ENCODE results near the gene MAPK14.

The MAPK14 gene

GRCh38 chr6:36025260-36025931, 2.2 kb upstream of the MAPK14 start:
- H3K36me3 Mint-ChIP-seq (ENCODE audit: low read depth), result no peaks in the 10 kb centered on the region
- peaks cover 29% of the 10 kb centered on the region for H3K4me1 Mint-ChIP-seq
- no peak for TF ChIP-seq CTCF (IDR thresholded peaks at IDR 0.05)
- peaks cover 6% of the 10 kb centered on the region for H3K9me3 Mint-ChIP-seq
- peaks cover 40% of the 10 kb centered on the region for H3K27me3 Mint-ChIP-seq (ENCODE audit: low read depth, poor library complexity)
- H3K4me3 Mint-ChIP-seq, result peak overlapping the region; percentile 52
- DNase-seq, result no peak
- H3K27ac Mint-ChIP-seq, result no peak overlapping the region

- TF ChIP-seq CTCF (IDR thresholded peaks at IDR 0.05), result no peak
- H3K4me1 Mint-ChIP-seq, result peaks cover 29% of the 10 kb centered on the region
- DNase-seq, result no peak
- H3K27me3 Mint-ChIP-seq (ENCODE audit: low read depth, poor library complexity), result peaks cover 40% of the 10 kb centered on the region
- H3K4me3 Mint-ChIP-seq, result no peak overlapping the region
- H3K36me3 Mint-ChIP-seq (ENCODE audit: low read depth), result no peaks in the 10 kb centered on the region
- no peak overlapping the region for H3K27ac Mint-ChIP-seq
- peaks cover 6% of the 10 kb centered on the region for H3K9me3 Mint-ChIP-seq
These were observed 1.7 kb upstream of the MAPK14 start for GRCh38 chr6:36025932-36026327.

GRCh38 chr6:36028088-36028876, 674 bp downstream of the MAPK14 start:
- DNase-seq, result peak; percentile 37
- Mint-ChIP-seq H3K9me3 (peaks cover 6% of the 10 kb centered on the region), H3K36me3 (ENCODE audit: low read depth) (no peaks in the 10 kb centered on the region), H3K4me3 (peak overlapping the region; percentile 95), H3K27ac (peak overlapping the region; percentile 96), H3K27me3 (ENCODE audit: low read depth, poor library complexity) (peaks cover 40% of the 10 kb centered on the region), H3K4me1 (peaks cover 40% of the 10 kb centered on the region)
- TF ChIP-seq CTCF (IDR thresholded peaks at IDR 0.05), result no peak

GRCh38 chr6:36028877-36029324, 1.3 kb downstream of the MAPK14 start:
- peaks cover 40% of the 10 kb centered on the region for H3K4me1 Mint-ChIP-seq
- peaks cover 6% of the 10 kb centered on the region for H3K9me3 Mint-ChIP-seq
- peak; percentile 51 for DNase-seq
- no peaks in the 10 kb centered on the region for H3K36me3 Mint-ChIP-seq (ENCODE audit: low read depth)
- peak overlapping the region; percentile 95 for H3K4me3 Mint-ChIP-seq
- peak overlapping the region; percentile 96 for H3K27ac Mint-ChIP-seq
- TF ChIP-seq CTCF (IDR thresholded peaks at IDR 0.05), result no peak
- peaks cover 36% of the 10 kb centered on the region for H3K27me3 Mint-ChIP-seq (ENCODE audit: low read depth, poor library complexity)

GRCh38 chr6:36029464-36029863, 1.9 kb downstream of the MAPK14 start:
- Mint-ChIP-seq H3K4me1 (peaks cover 43% of the 10 kb centered on the region), H3K27ac (peak overlapping the region; percentile 96), H3K27me3 (ENCODE audit: low read depth, poor library complexity) (peaks cover 32% of the 10 kb centered on the region), H3K36me3 (ENCODE audit: low read depth) (no peaks in the 10 kb centered on the region), H3K9me3 (peaks cover 6% of the 10 kb centered on the region), H3K4me3 (peak overlapping the region; percentile 95)
- DNase-seq, result no peak
- TF ChIP-seq CTCF (IDR thresholded peaks at IDR 0.05), result no peak

Data from nephron progenitor cell (in vitro differentiated cells).